Peyer's patch (tissue), 4 donors: ENCODE measurements around the gene ITIH4.

Experiments
- POLR2A ChIP-seq, 2 donors: fragments of 450-650 bp; IDR thresholded peaks; one replicate each; pipeline ENCODE4 v1.5.1; 2017; ENCODE audit warnings: antibody characterized with exemption in 2 of 2, mild to moderate bottlenecking in 2 of 2, moderate library complexity in 2 of 2
- TF ChIP-seq, protein P1 (sequence below), 6 experiments: fragments of 450-650 bp in 4 of 6; fragments of 200-600 bp in 2 of 6; sonication (generic) in 1 of 6; IDR thresholded peaks; one replicate each; pipeline ENCODE4 v1.5.1; 2017 to 2019; ENCODE audit warnings: antibody characterized with exemption in 6 of 6, mild to moderate bottlenecking in 3 of 6, moderate library complexity in 1 of 6

DNA sequence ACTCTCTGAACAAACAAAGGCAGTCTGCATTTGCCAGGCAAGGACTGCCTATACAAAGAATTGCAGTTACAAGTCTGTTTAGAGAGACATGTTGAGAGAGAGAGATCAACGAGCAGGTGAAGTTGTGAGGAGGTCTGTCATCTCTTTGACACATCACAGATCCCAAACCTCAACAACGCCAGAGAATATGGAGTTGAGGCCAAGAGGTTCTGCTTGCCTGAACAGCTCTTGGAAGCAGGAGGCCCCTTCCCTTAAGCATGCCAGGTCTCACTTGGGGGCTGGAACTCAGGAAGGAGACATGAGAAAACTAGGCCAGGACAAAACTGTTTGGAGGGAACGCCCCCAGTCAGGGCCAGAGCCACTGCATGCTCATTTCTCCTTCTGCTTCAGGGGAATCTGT is 26.7 kb upstream of the ITIH4 start:
- TF ChIP-seq, protein P1, sequence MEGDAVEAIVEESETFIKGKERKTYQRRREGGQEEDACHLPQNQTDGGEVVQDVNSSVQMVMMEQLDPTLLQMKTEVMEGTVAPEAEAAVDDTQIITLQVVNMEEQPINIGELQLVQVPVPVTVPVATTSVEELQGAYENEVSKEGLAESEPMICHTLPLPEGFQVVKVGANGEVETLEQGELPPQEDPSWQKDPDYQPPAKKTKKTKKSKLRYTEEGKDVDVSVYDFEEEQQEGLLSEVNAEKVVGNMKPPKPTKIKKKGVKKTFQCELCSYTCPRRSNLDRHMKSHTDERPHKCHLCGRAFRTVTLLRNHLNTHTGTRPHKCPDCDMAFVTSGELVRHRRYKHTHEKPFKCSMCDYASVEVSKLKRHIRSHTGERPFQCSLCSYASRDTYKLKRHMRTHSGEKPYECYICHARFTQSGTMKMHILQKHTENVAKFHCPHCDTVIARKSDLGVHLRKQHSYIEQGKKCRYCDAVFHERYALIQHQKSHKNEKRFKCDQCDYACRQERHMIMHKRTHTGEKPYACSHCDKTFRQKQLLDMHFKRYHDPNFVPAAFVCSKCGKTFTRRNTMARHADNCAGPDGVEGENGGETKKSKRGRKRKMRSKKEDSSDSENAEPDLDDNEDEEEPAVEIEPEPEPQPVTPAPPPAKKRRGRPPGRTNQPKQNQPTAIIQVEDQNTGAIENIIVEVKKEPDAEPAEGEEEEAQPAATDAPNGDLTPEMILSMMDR (IDR thresholded peaks at IDR 0.05) = no peak
- TF ChIP-seq POLR2A (IDR thresholded peaks at IDR 0.05) = no peak
